ENCODE data around the gene ARFGEF3.

ARFGEF3 gene

DNA sequence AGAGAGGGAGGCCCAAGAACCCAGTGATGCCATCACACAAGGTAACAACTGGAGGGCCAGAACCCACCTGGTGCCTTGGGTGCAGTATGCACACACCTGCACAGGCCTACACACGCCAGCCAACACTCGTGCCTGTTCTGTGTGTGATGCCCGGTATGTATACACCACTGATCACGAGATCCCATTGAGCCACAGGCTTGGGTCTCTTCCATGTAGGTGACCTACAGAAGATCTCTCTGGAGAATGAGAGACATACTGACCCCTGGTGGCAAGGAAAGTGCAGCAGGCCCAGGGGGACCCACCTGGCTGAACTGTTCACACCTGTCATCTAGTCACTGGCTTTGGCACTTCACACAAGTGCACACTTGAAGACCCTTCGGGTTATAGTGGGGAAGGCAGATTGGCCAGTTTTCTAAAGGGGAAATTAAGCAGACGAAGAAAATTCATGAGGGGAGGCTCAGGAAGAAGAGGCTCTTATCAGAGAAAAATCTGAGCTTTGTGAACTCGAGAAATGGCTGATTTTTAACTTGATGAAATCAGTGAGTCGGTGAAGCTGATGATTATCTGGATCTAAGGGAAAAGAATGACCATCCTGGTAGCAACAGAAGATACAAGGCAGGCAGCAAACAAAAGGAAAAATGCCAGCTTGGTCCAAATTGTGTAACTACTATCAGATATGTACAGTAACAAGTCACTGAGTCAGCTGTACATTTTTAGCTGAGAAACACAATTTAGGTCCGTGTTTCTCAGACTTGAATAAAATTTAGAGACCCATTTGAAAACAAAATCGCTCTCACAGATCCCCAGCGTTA, 125.6 kb downstream of the ARFGEF3 start:
- TF ChIP-seq, protein P1, sequence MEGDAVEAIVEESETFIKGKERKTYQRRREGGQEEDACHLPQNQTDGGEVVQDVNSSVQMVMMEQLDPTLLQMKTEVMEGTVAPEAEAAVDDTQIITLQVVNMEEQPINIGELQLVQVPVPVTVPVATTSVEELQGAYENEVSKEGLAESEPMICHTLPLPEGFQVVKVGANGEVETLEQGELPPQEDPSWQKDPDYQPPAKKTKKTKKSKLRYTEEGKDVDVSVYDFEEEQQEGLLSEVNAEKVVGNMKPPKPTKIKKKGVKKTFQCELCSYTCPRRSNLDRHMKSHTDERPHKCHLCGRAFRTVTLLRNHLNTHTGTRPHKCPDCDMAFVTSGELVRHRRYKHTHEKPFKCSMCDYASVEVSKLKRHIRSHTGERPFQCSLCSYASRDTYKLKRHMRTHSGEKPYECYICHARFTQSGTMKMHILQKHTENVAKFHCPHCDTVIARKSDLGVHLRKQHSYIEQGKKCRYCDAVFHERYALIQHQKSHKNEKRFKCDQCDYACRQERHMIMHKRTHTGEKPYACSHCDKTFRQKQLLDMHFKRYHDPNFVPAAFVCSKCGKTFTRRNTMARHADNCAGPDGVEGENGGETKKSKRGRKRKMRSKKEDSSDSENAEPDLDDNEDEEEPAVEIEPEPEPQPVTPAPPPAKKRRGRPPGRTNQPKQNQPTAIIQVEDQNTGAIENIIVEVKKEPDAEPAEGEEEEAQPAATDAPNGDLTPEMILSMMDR (IDR thresholded peaks at IDR 0.05), result peak; percentile 86
- TF ChIP-seq ZFX (IDR thresholded peaks at IDR 0.05; ENCODE audit: borderline replicate concordance), result no peak
- H3K27ac ChIP-seq, result peak overlapping the region; percentile 60

DNA sequence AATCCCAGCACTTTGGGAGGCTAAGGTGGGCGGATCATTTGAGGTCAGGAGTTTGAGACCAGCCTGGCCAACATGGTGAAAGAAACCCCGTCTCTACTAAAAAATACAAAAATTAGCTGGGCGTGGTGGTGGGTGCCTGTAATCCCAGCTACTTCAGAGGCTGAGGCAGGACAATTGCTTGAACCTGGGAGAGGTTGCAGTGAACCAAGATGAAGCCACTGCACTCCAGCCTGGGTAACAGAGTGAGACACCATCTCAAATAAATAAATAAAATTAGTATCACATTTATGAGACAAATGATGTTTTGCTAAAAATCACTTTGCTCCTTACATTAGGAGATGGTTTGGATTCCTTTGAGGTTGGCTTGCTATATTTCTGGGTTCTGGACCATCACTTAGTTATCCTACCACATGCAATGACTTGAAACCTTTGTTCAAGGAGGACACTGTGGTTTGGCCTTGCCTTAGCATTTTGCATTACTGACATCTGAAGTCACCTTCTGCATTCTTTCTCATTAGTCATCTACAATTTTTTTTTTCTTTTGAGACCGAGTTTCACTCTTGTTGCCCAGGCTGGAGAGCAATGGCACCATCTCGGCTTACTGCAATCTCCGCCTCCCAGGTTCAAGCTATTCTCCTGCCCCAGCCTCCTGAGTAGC, 126.8 kb downstream of the ARFGEF3 start:
- peak overlapping the region; percentile 60 for H3K27ac ChIP-seq

DNA sequence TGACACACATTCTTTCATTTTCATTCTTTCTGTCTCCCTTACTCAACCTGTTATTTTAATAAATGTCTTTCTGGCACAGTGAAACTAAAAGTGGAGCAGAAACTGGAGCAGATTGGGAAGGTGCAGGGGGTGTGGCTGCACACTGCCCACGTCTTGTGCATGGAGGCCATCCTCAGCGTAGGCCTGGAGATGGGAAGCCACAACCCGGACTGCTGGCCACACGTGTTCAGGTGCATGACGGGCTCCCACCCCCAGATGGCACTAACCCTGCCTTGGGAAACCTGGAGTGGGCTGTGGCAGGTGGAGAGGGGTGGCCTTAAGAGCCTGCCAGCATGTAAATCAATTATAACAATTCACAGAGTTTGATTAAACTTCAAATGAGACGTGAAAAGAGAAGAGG, 128.0 kb downstream of the ARFGEF3 start:
- peak overlapping the region; percentile 60; the same call in 1 of the 2 replicates for H3K27ac ChIP-seq
- TF ChIP-seq ZFX (IDR thresholded peaks at IDR 0.05; ENCODE audit: borderline replicate concordance), result no peak
- TF ChIP-seq, protein P1 (IDR thresholded peaks at IDR 0.05), result peak; percentile 37

DNA sequence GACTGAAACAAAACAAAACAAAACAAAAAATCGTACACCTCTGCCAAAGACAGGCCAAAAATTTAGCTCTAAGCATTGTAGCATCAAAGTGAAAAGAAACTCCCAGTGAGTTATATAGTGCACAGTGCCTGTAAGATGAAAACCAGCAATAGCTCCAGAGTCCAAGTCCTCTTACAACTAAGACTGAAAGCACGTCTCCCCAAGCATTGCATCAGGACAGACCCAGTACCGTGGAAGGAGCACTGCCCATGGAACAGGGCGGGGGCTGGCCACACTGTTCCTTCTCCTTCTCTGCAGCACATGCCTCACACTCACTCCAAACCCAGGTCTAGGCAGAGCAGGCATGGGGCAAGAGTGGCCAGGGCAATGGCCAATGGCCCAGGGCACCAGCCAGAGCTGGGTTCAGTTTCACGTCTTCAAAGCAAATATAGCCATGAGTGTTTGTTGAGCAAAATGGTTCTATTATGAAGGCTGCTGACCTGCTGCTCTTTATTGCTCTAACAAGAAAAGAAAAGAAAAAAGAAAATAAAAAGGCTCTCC, 128.8 kb downstream of the ARFGEF3 start:
- TF ChIP-seq, protein P1 (IDR thresholded peaks at IDR 0.05), result no peak
- no peak for TF ChIP-seq ZFX (IDR thresholded peaks at IDR 0.05; ENCODE audit: borderline replicate concordance)
- H3K27ac ChIP-seq, result peak overlapping the region; percentile 60; the same call in 1 of the 2 replicates

DNA sequence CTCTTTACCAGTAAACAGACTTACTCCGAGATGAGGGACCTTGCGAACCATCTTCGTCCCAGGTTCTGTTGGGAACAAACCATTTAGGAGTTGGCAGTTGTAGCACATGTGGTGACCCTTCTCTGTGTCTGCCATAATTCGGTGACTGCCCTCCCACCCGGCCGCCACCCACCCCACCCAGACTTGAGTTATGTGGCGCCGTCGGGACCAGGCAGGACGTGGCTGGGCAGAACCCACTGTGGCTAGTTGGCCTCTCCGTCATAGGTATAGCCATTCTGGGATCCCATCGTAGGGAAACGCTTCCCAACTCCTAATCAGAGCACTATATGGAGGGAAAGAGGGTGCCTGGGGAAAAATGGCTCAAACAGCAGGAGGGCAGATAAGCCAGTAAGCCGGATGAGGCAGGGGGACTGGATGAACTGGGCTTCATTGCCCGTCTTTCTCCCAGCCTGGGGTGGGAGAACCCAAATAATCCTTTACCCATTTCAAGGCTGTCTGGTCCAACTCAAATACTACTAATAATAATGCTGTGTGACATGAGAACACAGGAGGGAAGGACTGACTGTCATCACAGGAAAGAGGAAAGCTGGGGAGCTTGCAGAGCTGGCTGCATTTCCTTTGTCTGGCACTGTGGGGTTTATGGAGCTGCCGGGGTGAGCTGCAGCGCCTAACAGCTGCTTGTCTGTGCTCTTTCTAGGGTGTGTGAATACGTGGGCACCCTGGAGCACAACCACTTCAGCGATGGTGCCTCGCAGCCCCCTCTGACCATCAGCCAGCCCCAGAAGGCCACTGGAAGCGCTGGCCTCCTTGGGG, 129.5 kb downstream of the ARFGEF3 start:
- TF ChIP-seq ZFX (IDR thresholded peaks at IDR 0.05; ENCODE audit: borderline replicate concordance), result no peak
- TF ChIP-seq, protein P1 (IDR thresholded peaks at IDR 0.05), result no peak
- peak overlapping the region; percentile 60; the same call in 1 of the 2 replicates for H3K27ac ChIP-seq

DNA sequence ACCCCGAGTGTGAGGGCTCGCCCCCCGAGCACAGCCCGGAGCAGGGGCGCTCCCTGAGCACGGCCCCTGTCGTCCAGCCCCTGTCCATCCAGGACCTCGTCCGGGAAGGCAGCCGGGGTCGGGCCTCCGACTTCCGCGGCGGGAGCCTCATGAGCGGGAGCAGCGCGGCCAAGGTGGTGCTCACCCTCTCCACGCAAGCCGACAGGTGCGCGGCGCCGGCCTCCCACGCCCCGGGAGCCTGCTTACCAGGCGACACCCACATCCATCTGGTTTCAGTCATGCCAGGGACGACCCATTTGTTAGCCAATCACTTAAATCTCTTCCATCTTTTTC, 130.1 kb downstream of the ARFGEF3 start:
- TF ChIP-seq ZFX (IDR thresholded peaks at IDR 0.05; ENCODE audit: borderline replicate concordance), result no peak
- TF ChIP-seq, protein P1 (IDR thresholded peaks at IDR 0.05), result no peak
- no peak overlapping the region for H3K27ac ChIP-seq

DNA sequence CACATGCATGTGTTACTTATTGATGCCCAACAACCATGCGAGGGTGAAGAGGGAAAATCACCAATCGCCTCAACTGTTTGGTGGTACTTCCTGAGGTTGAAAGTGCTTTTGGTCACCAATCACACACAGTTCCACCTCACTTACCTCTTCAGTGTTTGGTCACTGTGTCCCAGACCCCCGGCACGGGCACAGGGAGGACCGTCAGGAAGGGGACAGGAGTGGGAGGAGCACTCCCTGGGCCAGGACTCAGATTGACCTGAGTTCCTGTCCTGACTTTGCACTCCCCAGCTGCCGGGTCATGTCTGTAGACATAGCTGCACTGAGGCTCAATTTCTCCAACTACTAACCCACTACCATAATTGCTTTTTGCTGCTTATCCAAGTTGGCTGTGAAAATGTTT, 130.7 kb downstream of the ARFGEF3 start:
- no peak overlapping the region for H3K27ac ChIP-seq
- TF ChIP-seq, protein P1 (IDR thresholded peaks at IDR 0.05), result no peak
- TF ChIP-seq ZFX (IDR thresholded peaks at IDR 0.05; ENCODE audit: borderline replicate concordance), result no peak

All from 22Rv1 (cell line).